Fibroblast of skin of scalp (primary cell): ENCODE data around the gene AK2. TPM values are rescaled to one million over a fixed set of nuclear protein-coding genes. Genes with fewer than 3 reads are reported as not detected.
"Not testable (repeated sequence)": the region's sequence is repeated elsewhere in the genome, so short reads cannot be mapped to it uniquely, and the experiment has no call there.

Source experiments
- DNase-seq: peaks from one replicate; pipeline ENCODE4 v3.0.0-alpha.2; 2013
- polyA plus RNA-seq, 2 experiments: library from polyadenylated mRNA; unstranded; fragments of 120-200 nt; gene quantifications; one replicate each; pipeline ENCODE4 v1.2.1, GENCODE V29; 2013; ENCODE audit not compliant: insufficient read length in 2 of 2

The AK2 gene
- polyA plus RNA-seq (2013, experiment 1 of 2; ENCODE audit: insufficient read length): 159 TPM
- 156 TPM for polyA plus RNA-seq (2013, experiment 2 of 2; ENCODE audit: insufficient read length)

GRCh38 chr1:33036526-33037503 is at the start of gene AK2:
Gene AK2 (minus strand): TSS chr1:33036883. CDS start chr1:33036828, 55 bp downstream.
- DNase-seq: peak; percentile 98

GRCh38 chr1:33086384-33086850 is 49.7 kb upstream of the AK2 start:
- DNase-seq: peak; percentile 64

- DNase-seq: no peak
These were observed 48.6 kb upstream of the AK2 start for GRCh38 chr1:33085332-33085731.

GRCh38 chr1:33082575-33083108 is 46.0 kb upstream of the AK2 start:
- DNase-seq: no peak

GRCh38 chr1:33081554-33082305 is 45.0 kb upstream of the AK2 start:
- no peak for DNase-seq

- DNase-seq: peak; percentile 94
These were observed 44.3 kb upstream of the AK2 start, which contains the start of gene AZIN2 for GRCh38 chr1:33080885-33081553. Gene AZIN2 (plus strand): TSS chr1:33081153. CDS start chr1:33082250, 1,097 bp downstream.

GRCh38 chr1:33080373-33080772 is 43.7 kb upstream of the AK2 start:
- no peak for DNase-seq

GRCh38 chr1:33078030-33078591 is 41.4 kb upstream of the AK2 start:
- DNase-seq: no peak

- DNase-seq: no peak
These were observed 37.7 kb upstream of the AK2 start for GRCh38 chr1:33074193-33074945.

GRCh38 chr1:33072707-33073106 is 36.0 kb upstream of the AK2 start:
- DNase-seq: no peak

- DNase-seq: no peak
These were observed 33.9 kb upstream of the AK2 start for GRCh38 chr1:33070628-33071027.

GRCh38 chr1:33068108-33068507 is 31.4 kb upstream of the AK2 start:
- not testable (repeated sequence) for DNase-seq

- DNase-seq: not testable (repeated sequence)
These were observed 29.8 kb upstream of the AK2 start for GRCh38 chr1:33066477-33066876.

GRCh38 chr1:33065301-33065700 is 28.6 kb upstream of the AK2 start:
- DNase-seq: no peak

- not testable (repeated sequence) for DNase-seq
These were observed 27.6 kb upstream of the AK2 start for GRCh38 chr1:33064284-33064683.

GRCh38 chr1:33061834-33062233 is 25.2 kb upstream of the AK2 start:
- no peak for DNase-seq

GRCh38 chr1:33060579-33061083 is 23.9 kb upstream of the AK2 start:
- DNase-seq: peak; percentile 95

- DNase-seq: no peak
These were observed 20.4 kb upstream of the AK2 start for GRCh38 chr1:33057095-33057494.

GRCh38 chr1:33056426-33056825 is 19.7 kb upstream of the AK2 start:
- no peak for DNase-seq

GRCh38 chr1:33055210-33056008 is 18.7 kb upstream of the AK2 start:
- peak; percentile 81 for DNase-seq
